Measurements from ENCODE around the gene FFAR2.
"Not testable (repeated sequence)": the region's sequence is repeated elsewhere in the genome, so short reads cannot be mapped to it uniquely, and the experiment has no call there.

FFAR2 gene

GRCh38 chr19:35447606-35448469 is at the start of gene FFAR2:
TSS of gene FFAR2 (plus strand) at chr19:35448257. CDS start at chr19:35449715, 1,458 bp downstream.
- DNase-seq, result no peak

DNA sequence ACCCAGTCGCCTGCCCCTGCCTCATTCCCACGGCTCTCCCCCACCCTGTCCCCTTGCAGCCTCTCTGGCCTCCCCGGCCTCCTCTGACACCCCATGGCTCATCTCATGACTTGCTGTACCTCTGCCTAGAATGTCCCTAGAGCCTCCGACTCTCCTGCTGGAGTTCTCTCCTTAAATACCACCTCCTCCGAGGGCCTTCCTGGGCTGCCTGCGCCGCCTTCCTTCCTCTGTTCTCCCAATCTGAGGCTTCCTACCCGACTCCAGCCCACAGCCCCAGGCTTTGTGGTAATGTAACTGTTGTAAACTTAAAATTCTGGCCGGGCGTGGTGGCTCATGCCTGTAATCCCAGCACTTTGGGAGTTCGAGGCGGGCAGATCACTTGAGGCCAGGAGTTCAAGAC is 49.5 kb upstream of the FFAR2 start:
- DNase-seq, result no peak

GRCh38 chr19:35399231-35399630 is 48.8 kb upstream of the FFAR2 start:
- DNase-seq, result no peak

DNA sequence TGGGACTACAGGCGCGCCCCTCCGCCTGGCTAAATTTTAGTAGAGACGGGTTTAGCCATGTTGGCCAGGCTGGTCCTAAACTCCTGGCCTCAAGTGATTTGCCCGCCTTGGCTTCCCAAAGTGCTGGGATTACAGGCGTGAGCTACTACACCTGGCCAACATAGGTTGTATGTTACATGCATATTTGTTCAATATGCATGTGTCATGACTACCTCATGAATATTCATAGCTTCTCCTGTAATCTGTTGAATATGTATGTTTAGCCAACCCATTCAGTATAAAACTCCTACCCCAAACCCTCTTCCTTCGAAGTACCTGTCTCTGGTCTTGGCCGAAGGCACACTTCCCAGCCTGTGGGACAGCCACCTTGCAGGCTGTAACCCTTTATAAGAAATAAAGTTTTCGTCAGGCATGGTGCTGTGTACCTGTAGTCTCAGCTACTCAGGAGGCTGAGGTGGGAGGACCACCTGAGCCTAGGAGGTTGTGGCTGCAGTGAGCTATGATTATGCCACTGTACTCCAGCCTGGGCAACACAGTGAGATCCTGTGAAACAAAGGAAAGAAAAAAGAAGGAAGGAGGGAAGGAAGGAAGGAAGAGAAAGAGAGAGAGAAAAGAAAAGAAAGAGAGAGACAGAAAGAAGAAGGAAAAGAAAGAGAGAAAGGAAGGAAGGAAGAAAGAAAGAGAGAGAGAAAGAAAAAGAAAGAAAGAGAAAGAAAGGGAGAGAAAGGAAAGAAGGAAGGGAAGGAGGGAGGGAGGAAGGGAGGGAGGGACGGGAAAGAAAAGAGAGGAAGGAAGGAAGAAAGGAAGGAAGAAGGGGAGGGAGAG is 47.9 kb upstream of the FFAR2 start:
- no peak for DNase-seq

DNA sequence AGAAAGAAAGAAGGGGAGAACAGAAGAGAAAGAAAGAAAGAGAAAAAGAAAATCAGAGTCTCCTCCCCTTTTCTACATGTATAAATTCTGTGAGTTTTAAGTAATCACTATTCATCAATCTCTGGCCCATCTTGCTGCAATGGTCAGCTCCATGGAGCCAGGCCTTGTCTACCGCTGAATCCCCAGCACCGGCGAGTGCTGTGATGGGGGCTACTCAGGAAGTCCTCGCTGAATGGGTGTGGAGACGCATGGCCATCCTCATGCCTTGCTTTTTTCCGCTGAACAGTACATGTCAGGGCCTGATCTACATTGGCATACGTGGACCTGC is 47.3 kb upstream of the FFAR2 start:
- DNase-seq, result no peak

- DNase-seq, result not testable (repeated sequence)
Measured at GRCh38 chr19:35401416-35401815, 46.6 kb upstream of the FFAR2 start.

DNA sequence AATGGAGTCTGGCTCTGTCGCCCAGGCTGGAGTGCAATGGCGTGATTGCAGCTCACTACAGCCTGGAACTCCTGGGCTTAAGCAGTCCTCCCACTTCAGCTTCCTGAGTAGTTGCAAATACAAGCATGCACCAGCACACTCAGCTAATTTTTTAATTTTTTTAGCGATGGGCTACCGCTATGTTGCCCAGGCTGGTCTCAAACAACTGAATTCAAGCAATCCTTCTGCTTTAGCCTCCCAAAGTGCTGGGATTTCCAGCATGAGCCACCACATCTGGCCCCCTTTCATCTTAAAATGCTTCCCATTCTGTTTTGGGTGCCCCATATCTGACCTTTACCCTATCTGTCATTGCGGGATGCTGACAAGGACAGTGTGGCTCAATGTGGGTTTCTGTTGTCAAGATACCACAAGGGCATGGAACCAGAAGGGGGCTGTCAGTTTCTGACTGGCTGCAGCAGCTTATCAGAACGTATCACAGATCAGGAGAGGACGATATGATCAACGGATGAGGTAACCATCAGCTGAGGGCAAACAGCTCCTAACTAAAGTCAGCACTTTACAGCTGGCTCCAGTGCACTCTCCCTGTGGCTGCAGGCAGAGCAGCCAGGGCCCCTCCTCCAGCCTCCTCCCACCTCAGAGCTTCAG is 44.8 kb upstream of the FFAR2 start:
- no peak for DNase-seq

GRCh38 chr19:35404879-35405622 is 43.0 kb upstream of the FFAR2 start:
- DNase-seq, result no peak

- DNase-seq, result no peak
Measured at GRCh38 chr19:35407619-35408018, 40.4 kb upstream of the FFAR2 start.

DNA sequence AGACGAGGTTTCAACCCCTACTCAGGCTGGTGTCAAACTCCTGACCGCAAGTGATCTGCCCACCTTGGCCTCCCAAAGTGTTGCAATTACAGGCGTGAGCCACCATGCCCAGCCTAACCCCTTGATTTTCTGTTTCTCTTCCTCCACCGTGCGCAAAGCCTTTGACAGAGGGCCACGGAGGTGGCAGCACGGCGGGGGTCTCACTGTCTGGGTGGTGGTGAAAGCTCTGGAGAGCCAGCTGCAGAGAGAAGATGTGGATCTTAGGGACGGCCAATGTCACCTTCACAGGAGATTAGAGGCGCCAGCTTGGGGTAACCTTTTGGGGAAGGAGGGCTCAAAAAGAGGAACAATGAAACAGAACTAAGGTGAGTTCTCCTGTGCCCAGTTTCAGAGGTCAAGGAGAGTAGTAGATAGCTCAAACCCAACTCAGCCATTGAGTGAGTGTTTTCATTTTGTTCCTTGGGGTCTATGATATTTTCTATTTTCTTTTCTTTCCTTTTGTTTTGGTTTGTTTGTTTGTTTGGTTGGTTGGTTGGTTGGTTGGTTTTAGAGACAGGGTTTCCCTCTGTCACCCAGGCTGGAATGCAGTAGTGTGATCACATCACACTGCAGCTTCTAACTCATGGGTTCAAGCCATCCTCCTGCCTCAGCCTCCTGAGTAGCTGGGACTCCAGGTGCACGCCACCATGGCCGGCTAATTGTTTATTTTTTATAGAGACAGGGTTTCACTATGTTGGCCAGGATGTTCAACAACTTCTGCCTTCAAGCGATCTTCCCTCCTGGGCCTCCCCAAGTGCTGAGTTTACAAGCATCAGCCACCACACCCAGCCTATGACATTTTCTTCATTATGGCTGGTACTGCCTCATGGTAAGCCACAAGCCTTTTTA is 39.5 kb upstream of the FFAR2 start:
- DNase-seq, result no peak

- no peak for DNase-seq
Measured at GRCh38 chr19:35409191-35409590, 38.9 kb upstream of the FFAR2 start.

DNA sequence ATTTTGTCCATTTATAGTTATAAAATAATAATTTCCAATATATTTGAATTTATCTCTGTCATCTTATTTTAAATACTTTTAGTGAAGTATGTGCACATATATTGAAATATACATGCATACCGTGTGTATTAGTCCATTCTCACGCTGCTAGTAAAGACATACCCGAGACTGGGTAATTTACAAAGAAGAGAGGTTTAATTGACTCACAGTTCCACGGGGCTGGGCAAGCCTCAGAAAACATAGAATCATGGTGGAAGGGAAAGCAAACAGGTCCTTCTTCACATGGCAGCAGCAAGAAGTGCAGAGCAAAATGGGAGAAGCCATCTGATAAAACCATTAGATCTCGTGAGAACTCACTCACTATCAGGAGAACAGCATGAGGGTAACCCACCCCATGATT is 37.6 kb upstream of the FFAR2 start:
- DNase-seq, result no peak

DNA sequence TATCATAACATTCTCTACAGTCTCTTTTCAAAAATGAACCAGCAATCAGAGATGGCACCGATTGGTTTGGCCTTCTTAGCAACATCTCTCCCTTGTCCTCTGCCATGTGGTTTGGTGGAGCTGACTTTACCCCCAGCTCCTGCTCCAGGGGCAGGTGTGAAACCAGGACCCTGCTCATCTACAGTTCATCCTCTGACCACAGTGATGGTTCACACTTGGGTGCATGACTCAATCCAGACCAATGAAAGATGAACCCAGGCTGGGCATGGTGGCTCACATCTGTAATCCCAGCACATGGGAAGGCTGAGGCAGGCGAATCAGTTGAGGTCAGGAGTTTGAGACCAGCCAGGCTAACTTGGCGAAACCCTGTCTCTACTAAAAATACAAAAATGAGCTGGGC is 33.6 kb upstream of the FFAR2 start:
- no peak for DNase-seq

DNA sequence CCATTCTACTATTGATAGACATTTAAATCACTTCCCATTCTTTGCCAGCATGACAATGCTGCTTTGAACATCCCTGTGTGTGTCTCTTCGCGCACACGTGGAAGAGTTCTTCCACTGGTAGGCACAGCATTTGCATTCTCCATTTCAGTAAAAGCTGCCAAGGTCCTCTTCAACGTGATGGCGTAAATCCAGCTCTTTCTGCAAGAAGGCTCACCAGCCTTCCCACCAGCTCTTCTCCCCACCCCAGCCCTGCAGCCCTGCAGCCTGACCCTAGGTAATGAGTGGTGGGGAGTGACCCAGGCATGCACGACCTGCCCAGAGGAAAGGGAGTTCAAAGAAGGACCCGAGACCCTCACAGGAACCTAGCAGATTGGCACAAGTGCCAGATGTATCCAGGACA is 31.7 kb upstream of the FFAR2 start:
- no peak for DNase-seq

DNA sequence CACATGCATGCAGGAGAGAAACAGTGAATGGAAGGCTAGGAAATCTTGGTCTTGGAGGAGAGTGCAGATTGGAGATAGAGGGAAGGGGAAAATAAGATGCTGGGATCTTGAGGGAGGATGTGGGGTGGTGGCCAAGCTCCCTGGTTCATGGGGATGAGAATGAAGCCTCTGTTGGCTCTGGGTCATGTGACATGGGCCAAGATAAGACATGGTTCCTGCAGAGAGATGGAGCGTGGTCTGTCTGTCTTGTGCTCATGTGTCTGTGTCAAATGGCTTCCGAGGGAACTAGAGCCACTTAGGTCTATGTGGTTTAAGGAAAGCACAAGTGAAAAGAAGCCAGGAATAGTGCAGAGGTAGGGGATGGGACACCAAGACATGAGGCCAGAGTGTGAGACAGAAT is 30.8 kb upstream of the FFAR2 start:
- no peak for DNase-seq

DNA sequence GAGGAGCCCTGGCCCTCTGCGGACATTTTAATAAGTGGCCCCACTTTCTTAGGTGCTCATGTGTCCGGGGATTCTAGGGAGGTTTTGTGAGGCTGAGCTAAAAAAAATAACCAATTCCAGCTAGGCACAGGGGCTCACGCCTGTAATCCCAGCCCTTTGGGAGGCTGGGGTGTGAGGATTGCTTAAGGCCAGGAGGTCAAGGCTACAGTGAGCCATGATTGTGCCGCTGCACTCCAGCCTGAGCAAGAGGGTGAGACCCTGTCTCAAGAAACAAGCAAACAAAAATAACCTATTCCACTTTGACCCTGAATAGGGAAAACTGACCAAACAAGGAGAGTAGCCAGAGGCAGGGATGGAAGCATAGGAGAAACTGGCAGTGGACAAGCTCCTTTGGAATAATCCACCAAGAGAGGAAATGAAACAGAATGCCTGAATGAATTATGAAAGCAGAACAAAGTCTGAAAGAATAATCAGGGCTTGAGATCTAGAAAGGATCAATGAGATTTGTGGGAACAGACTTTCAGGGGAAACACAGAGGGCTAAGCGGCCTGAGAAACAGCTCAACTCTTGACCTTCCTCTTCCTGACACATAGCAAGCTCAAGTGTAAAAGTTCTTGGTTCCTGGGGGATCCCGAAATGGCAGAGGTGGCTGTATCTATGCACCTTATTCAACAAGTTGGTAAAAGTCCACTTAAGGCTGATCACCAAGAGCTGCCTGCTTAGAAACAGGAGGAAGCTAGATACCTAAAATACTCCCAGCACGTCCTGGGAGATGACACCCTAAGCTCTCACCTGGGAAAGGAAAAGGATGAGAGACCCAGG is 30.1 kb upstream of the FFAR2 start:
- no peak for DNase-seq

GRCh38 chr19:35419046-35419445 is 29.0 kb upstream of the FFAR2 start:
- no peak for DNase-seq

GRCh38 chr19:35419805-35420204 is 28.3 kb upstream of the FFAR2 start:
- no peak for DNase-seq

DNA sequence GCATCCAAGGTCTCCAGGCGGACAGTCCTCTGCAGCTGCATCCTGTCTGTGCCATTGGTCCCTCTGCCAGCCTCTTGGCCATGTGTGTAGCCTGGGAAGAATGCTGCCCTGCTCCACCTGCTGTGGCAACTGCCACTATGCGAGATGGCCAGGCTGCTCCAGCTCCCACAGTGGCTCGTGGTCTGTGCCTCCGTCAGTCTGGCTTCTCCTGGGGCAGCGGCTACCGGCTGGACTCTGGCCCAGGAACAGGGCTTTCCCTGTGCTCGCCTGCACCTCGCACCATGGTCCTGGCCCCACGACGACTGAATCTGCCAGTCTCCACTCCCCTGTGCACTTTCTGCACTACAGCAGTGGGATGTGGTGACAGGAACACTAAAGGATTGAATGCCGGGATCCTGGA is 26.7 kb upstream of the FFAR2 start:
- no peak for DNase-seq

DNA sequence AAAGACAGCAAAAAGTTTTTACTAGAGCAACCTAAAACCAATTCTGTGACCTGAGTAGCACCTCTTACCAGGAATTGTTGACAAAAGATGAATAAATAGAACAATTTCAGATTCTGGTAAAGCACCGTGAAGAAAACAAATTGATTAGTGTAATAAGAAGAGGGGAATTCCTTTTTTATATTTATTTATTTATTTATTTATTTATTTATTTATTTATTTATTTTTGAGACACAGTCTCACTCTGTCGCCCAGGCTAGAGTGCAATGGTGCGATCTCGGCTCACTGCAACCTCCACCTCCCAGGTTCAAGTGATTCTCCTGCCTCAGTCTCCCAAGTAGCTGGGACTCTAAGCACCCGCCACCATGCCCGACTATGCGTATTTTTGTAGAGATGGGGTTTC is 24.7 kb upstream of the FFAR2 start:
- not testable (repeated sequence) for DNase-seq

DNA sequence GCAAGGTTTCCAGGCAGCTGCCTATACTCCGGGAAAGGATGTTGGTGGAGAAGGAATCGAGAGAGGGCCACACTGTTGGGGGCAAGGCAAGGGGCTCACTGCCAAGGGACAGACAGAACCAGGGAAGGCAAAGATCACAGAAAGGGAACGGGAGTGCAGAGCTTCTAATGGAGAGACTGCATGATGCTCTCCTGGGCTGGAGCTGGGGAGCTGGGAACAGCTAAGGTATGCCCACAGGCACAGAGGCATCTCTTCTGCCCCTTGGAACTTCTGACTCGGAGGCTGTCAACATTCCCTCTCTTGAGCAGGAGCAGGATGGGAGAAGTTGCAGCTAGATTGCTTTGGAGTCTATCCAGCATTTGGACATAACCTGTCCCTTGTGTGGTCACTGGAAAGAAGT is 22.4 kb upstream of the FFAR2 start:
- no peak for DNase-seq

All from NCI-H1417 treated with DMSO at 0.1 percent for 48 hours (cell line).